IMR-90 (cell line): ENCODE results near the gene SYNGR3. TPM values are rescaled to one million over a fixed set of nuclear protein-coding genes. Genes with fewer than 3 reads are reported as not detected.

ENCODE experiments used
- ATAC-seq: fragments of 200-7000 bp; cut with Tn5 transposase; 2 replicates; pipeline ENCODE4 v1.9.1; 2020; ENCODE audit warnings: low read depth, mild to moderate bottlenecking, moderate library complexity
- BruUV-seq: library from RNA; stranded (reverse); fragments of 400-500 nt; replicated peaks from 2 replicates; lab custom pipeline; 2021; lab: Mats Ljungman, UMichigan
- CTCF ChIA-PET: fragments of 300-600 bp; formaldehyde crosslinking; extraction: SDS; loops from one replicate; lab custom pipeline; 2021; ENCODE audit warnings: antibody characterized with exemption; lab: Yijun Ruan, JAX
- POLR2A ChIA-PET: fragments of 300-600 bp; sonication (Branson Sonifier 250); formaldehyde crosslinking; loops from one replicate; lab custom pipeline; 2022; ENCODE audit warnings: antibody characterized with exemption; ENCODE audit not compliant: unreplicated experiment; lab: Charles Lee
- DNase-seq: peaks from one replicate; pipeline ENCODE4 v3.0.0; 2013
- H2AFZ ChIP-seq: replicated peaks from 2 replicates; pipeline ENCODE3; 2013; ENCODE audit warnings: low read length, mild to moderate bottlenecking; ENCODE audit not compliant: poor library complexity
- H2AK5ac ChIP-seq: 2 replicates; pipeline ENCODE4 v1.6.1; 2013; ENCODE audit warnings: low read depth, low read length, inconsistent platforms
- H2AK9ac ChIP-seq: replicated peaks from 2 replicates; pipeline ENCODE3; 2013; ENCODE audit warnings: mild to moderate bottlenecking, low read depth, low read length, moderate library complexity; ENCODE audit not compliant: poor library complexity
- H2BK120ac ChIP-seq: 2 replicates; pipeline ENCODE4 v1.6.1; 2013; ENCODE audit warnings: low read depth, low read length, inconsistent platforms
- H2BK15ac ChIP-seq: 3 replicates; pipeline ENCODE4 v1.6.1; 2013; ENCODE audit warnings: low read depth, low read length, inconsistent platforms
- H2BK20ac ChIP-seq: 2 replicates; pipeline ENCODE4 v1.6.1; 2013; ENCODE audit warnings: low read depth, mild to moderate bottlenecking, inconsistent platforms, low read length, moderate library complexity
- H2BK5ac ChIP-seq: 2 replicates; pipeline ENCODE4 v1.6.1; 2013; ENCODE audit warnings: mild to moderate bottlenecking, low read depth, low read length, inconsistent platforms; ENCODE audit not compliant: poor library complexity, severe bottlenecking
- H3K14ac ChIP-seq: replicated peaks from 2 replicates; pipeline ENCODE4 v1.6.1; 2013; ENCODE audit warnings: low read depth, low read length, inconsistent platforms
- H3K18ac ChIP-seq: 2 replicates; pipeline ENCODE4 v1.6.1; 2013; ENCODE audit warnings: low read depth, low read length, control low read depth
- H3K23ac ChIP-seq: 2 replicates; pipeline ENCODE4 v1.6.1; 2013; ENCODE audit warnings: low read depth, low read length, inconsistent platforms
- H3K27ac ChIP-seq: 2 replicates; pipeline ENCODE4 v1.5.1; 2013; ENCODE audit warnings: mild to moderate bottlenecking, control low read depth, low read length; ENCODE audit not compliant: insufficient read depth
- H3K27me3 ChIP-seq: 2 replicates; pipeline ENCODE4 v1.6.1; 2013; ENCODE audit warnings: low read length; ENCODE audit not compliant: control insufficient read depth, insufficient read depth
- H3K36me3 ChIP-seq: 2 replicates; pipeline ENCODE4 v1.6.1; 2013; ENCODE audit warnings: low read length, mixed read lengths; ENCODE audit not compliant: control insufficient read depth, insufficient read depth
- H3K4ac ChIP-seq: 2 replicates; pipeline ENCODE4 v1.6.1; 2013; ENCODE audit warnings: low read depth, low read length, inconsistent platforms
- H3K4me1 ChIP-seq: 2 replicates; pipeline ENCODE4 v1.6.1; 2013; ENCODE audit warnings: low read length, mixed read lengths; ENCODE audit not compliant: control insufficient read depth, insufficient read depth
- H3K4me2 ChIP-seq: 2 replicates; pipeline ENCODE4 v1.6.1; 2013; ENCODE audit warnings: low read depth, mild to moderate bottlenecking, control low read depth, low read length, moderate library complexity
- H3K4me3 ChIP-seq: 2 replicates; pipeline ENCODE4 v1.5.1; 2013; ENCODE audit warnings: low read depth, mild to moderate bottlenecking, control low read depth, low read length, moderate library complexity; ENCODE audit not compliant: insufficient read depth
- H3K56ac ChIP-seq: 2 replicates; pipeline ENCODE4 v1.6.1; 2013; ENCODE audit warnings: low read length, inconsistent platforms; ENCODE audit not compliant: insufficient read depth; ENCODE audit errors: extremely low read depth
- H3K79me1 ChIP-seq, 2 experiments: 2 replicates each; pipeline ENCODE4 v1.6.1; 2013; ENCODE audit warnings: low read length in 2 of 2, inconsistent platforms in 1 of 2, low read depth in 1 of 2
- H3K9ac ChIP-seq: 2 replicates; pipeline ENCODE4 v1.6.1; 2013; ENCODE audit warnings: low read depth, low read length, control low read depth
- H3K9me1 ChIP-seq: 2 replicates; pipeline ENCODE4 v1.6.1; 2013; ENCODE audit warnings: low read length, inconsistent platforms; ENCODE audit not compliant: insufficient read depth
- H3K9me3 ChIP-seq: 2 replicates; pipeline ENCODE4 v1.6.1; 2013; ENCODE audit warnings: low read length; ENCODE audit not compliant: control insufficient read depth, insufficient read depth
- H4K20me1 ChIP-seq: 2 replicates; pipeline ENCODE4 v1.6.1; 2013; ENCODE audit warnings: low read length, inconsistent platforms; ENCODE audit not compliant: insufficient read depth
- H4K5ac ChIP-seq: 2 replicates; pipeline ENCODE4 v1.6.1; 2013; ENCODE audit warnings: mild to moderate bottlenecking, low read depth, low read length, control low read depth
- H4K8ac ChIP-seq, 2 experiments: 2 replicates each; pipeline ENCODE4 v1.6.1; 2013; ENCODE audit warnings: low read depth in 2 of 2, low read length in 2 of 2, control low read depth in 1 of 2, inconsistent platforms in 1 of 2
- H4K91ac ChIP-seq: 2 replicates; pipeline ENCODE4 v1.6.1; 2013; ENCODE audit warnings: low read depth, low read length, inconsistent platforms; ENCODE audit not compliant: insufficient read depth
- BHLHE40 ChIP-seq: fragments of 150-350 bp; IDR thresholded peaks from 2 replicates; pipeline ENCODE4 v1.6.1; 2016; ENCODE audit warnings: mild to moderate bottlenecking, low read depth, low read length
- CEBPB ChIP-seq: IDR thresholded peaks from 2 replicates; pipeline ENCODE4 v1.6.1; 2012; ENCODE audit warnings: low read depth, low read length, improper control_type of control experiment
- CHD1 ChIP-seq: IDR thresholded peaks from 2 replicates; pipeline ENCODE4 v1.6.1; 2012; ENCODE audit warnings: low read depth, low read length, improper control_type of control experiment
- FOS ChIP-seq: fragments of 150-350 bp; IDR thresholded peaks from 2 replicates; pipeline ENCODE4 v1.6.1; 2016; ENCODE audit warnings: low read depth, low read length
- MAFK ChIP-seq: IDR thresholded peaks from 2 replicates; pipeline ENCODE4 v1.6.1; 2012; ENCODE audit warnings: low read depth, low read length, improper control_type of control experiment
- MAZ ChIP-seq: IDR thresholded peaks from 2 replicates; pipeline ENCODE4 v1.6.1; 2012; ENCODE audit warnings: low read depth, mild to moderate bottlenecking, low read length, improper control_type of control experiment, moderate library complexity, borderline replicate concordance
- MXI1 ChIP-seq: IDR thresholded peaks from 2 replicates; pipeline ENCODE4 v1.6.1; 2012; ENCODE audit warnings: low read depth, mild to moderate bottlenecking, low read length, moderate library complexity, borderline replicate concordance
- NFE2L2 ChIP-seq: fragments of 150-350 bp; IDR thresholded peaks from 2 replicates; pipeline ENCODE4 v1.6.1; 2016; ENCODE audit warnings: low read depth, mild to moderate bottlenecking, low read length
- POLR2A ChIP-seq: IDR thresholded peaks from 2 replicates; pipeline ENCODE4 v1.6.1; 2012; ENCODE audit warnings: mild to moderate bottlenecking, low read depth, low read length
- RAD21 ChIP-seq: IDR thresholded peaks from 2 replicates; pipeline ENCODE4 v1.6.1; 2012; ENCODE audit warnings: low read length, improper control_type of control experiment
- RCOR1 ChIP-seq: IDR thresholded peaks from 2 replicates; pipeline ENCODE4 v1.6.1; 2012; ENCODE audit warnings: mild to moderate bottlenecking, low read length, improper control_type of control experiment; ENCODE audit not compliant: insufficient replicate concordance
- RFX5 ChIP-seq: IDR thresholded peaks from 2 replicates; pipeline ENCODE4 v1.8.0; 2012; ENCODE audit warnings: low read depth, mild to moderate bottlenecking, low read length, moderate library complexity
- SMC3 ChIP-seq: fragments of 150-350 bp; IDR thresholded peaks from 2 replicates; pipeline ENCODE4 v1.6.1; 2016; ENCODE audit warnings: low read depth, mild to moderate bottlenecking, antibody characterized with exemption, low read length, moderate library complexity
- WGBS, 2 experiments: methylation state at CpG; one replicate each; pipeline versions ENCODE4 v1.1.5 to v1.1.7; 2013; ENCODE audit warnings: missing lambda C conversion rate in 2 of 2; ENCODE audit not compliant: insufficient read length in 1 of 2; ENCODE audit errors: extremely low coverage in 2 of 2; 5-methylcytosine and 5-hydroxymethylcytosine counted together
- dilution Hi-C: fragments of 300-500 bp; cut with HindIII; formaldehyde crosslinking; loops from one replicate; pipeline ENCODE4 v1.14.3; 2018; ENCODE audit warnings: low sequenced_read_pairs; ENCODE audit not compliant: unreplicated experiment
- in situ Hi-C: fragments of 300-500 bp; cut with MboI; formaldehyde crosslinking; loops from 3 replicates; pipeline ENCODE4 v1.14.3; 2019; ENCODE audit warnings: low sequenced_read_pairs, inconsistent platforms, mixed read lengths
- intact Hi-C: fragments of 100-400 bp; cut with micrococcal nuclease; formaldehyde crosslinking; loops from 2 replicates; pipeline ENCODE4 v1.10.0; 2022
- polyA plus RNA-seq, 3 experiments: library from polyadenylated mRNA; depleted of rRNA; stranded (reverse); fragments of >200 nt; gene quantifications; 2 replicates each; pipeline ENCODE4 v1.2.3, GENCODE V29; 2012; ENCODE audit warnings: low replicate concordance in 1 of 3
- total RNA-seq: library from RNA; depleted of rRNA; stranded (reverse); fragments of >200 nt; gene quantifications from 2 replicates; pipeline ENCODE4 v1.2.3, GENCODE V29; 2012
- TF ChIP-seq, protein P1 (sequence below): fragments of 150-350 bp; IDR thresholded peaks from 2 replicates; pipeline ENCODE4 v1.6.1; 2017; ENCODE audit warnings: mild to moderate bottlenecking, antibody characterized with exemption, low read length, low read depth
- TF ChIP-seq, protein P2 (sequence below): conservative IDR thresholded peaks from 2 replicates; pipeline ENCODE4 v1.5.1; 2012; ENCODE audit warnings: mild to moderate bottlenecking, low read depth, low read length, improper control_type of control experiment
- TF ChIP-seq, protein P3 (sequence below): fragments of 150-350 bp; IDR thresholded peaks from 2 replicates; pipeline ENCODE4 v1.6.1; 2016; ENCODE audit warnings: low read depth, mild to moderate bottlenecking, low read length, moderate library complexity, borderline replicate concordance

The SYNGR3 gene
- total and polyA plus RNA-seq, 2 of the 4 experiments (the other 2 are of a cell fraction), result 1.8 to 5.8 TPM

DNA sequence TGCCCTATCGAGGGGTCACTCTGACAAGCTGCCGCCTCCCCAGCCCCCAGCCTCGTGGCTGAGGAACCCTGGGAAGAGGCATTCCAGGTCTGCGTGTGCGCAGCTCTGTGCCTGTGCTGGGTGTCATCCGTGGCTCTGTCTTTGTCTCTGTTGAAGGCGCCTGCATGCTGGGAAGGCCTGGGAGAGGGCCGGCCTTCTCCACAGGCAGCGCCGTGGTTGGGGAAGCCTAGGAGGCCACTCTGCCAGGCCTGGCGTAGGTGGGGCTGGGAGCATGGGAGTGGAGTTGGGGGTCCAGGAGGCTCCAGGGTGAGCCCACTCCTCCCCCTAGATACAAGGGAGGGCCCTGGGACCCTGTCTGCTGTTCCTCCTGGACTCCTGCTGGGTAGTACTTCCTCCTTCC is 40.3 kb downstream of the SYNGR3 start:
- ATAC-seq, result no peak
- Histone ChIP-seq H3K4me1 (peaks cover 38% of the 10 kb centered on the region), H2BK15ac (no peak overlapping the region), H3K27ac (no peak overlapping the region), H4K8ac (no peak overlapping the region), H3K18ac (no peak overlapping the region), H3K23ac (no peak overlapping the region), H2BK5ac (no peak overlapping the region), H2AK5ac (no peak overlapping the region), H4K5ac (no peak overlapping the region), H4K20me1 (peaks cover 15% of the 10 kb centered on the region), H3K9ac (no peak overlapping the region), H3K36me3 (peaks cover 19% of the 10 kb centered on the region), H3K9me3 (no peaks in the 10 kb centered on the region), H3K79me1 (peaks cover 15 to 68% of the 10 kb centered on the region in 2 experiments), H3K4me3 (no peak overlapping the region), H3K14ac (no peak overlapping the region), H2AFZ (no peak overlapping the region), H3K27me3 (no peaks in the 10 kb centered on the region), H2BK20ac (no peak overlapping the region), H3K4ac (no peak overlapping the region), H4K91ac (no peak overlapping the region), H2AK9ac (no peak overlapping the region), H3K4me2 (no peak overlapping the region), H3K56ac (no peak overlapping the region), H3K9me1 (peaks cover 11% of the 10 kb centered on the region), H2BK120ac (no peak overlapping the region)
- intact Hi-C loops, result no loop called here
- TF ChIP-seq, protein P1, sequence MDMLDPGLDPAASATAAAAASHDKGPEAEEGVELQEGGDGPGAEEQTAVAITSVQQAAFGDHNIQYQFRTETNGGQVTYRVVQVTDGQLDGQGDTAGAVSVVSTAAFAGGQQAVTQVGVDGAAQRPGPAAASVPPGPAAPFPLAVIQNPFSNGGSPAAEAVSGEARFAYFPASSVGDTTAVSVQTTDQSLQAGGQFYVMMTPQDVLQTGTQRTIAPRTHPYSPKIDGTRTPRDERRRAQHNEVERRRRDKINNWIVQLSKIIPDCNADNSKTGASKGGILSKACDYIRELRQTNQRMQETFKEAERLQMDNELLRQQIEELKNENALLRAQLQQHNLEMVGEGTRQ, result no peak
- TF ChIP-seq POLR2A (no peak), FOS (no peak), CHD1 (no peak), RFX5 (no peak), NFE2L2 (no peak), BHLHE40 (no peak), RAD21 (no peak), CEBPB (no peak), MAZ (no peak), RCOR1 (no peak), SMC3 (no peak), MXI1 (no peak), MAFK (no peak)
- TF ChIP-seq, protein P2, sequence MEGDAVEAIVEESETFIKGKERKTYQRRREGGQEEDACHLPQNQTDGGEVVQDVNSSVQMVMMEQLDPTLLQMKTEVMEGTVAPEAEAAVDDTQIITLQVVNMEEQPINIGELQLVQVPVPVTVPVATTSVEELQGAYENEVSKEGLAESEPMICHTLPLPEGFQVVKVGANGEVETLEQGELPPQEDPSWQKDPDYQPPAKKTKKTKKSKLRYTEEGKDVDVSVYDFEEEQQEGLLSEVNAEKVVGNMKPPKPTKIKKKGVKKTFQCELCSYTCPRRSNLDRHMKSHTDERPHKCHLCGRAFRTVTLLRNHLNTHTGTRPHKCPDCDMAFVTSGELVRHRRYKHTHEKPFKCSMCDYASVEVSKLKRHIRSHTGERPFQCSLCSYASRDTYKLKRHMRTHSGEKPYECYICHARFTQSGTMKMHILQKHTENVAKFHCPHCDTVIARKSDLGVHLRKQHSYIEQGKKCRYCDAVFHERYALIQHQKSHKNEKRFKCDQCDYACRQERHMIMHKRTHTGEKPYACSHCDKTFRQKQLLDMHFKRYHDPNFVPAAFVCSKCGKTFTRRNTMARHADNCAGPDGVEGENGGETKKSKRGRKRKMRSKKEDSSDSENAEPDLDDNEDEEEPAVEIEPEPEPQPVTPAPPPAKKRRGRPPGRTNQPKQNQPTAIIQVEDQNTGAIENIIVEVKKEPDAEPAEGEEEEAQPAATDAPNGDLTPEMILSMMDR, result no peak
- TF ChIP-seq, protein P3, sequence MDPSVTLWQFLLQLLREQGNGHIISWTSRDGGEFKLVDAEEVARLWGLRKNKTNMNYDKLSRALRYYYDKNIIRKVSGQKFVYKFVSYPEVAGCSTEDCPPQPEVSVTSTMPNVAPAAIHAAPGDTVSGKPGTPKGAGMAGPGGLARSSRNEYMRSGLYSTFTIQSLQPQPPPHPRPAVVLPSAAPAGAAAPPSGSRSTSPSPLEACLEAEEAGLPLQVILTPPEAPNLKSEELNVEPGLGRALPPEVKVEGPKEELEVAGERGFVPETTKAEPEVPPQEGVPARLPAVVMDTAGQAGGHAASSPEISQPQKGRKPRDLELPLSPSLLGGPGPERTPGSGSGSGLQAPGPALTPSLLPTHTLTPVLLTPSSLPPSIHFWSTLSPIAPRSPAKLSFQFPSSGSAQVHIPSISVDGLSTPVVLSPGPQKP, result no peak
- BruUV-seq, result no TSS peak
- 80% methylated on average over 1 of the region's 11 CpGs; no CpG with 5 or more reads in 1 of the 2 experiments for WGBS, 2 experiments
- dilution Hi-C loops, result no loop called here
- ChIA-PET CTCF (no interaction called here), POLR2A (no interaction called here)
- no peak for DNase-seq
- in situ Hi-C loops, result no loop called here
